D721Med (cell line): ENCODE measurements around the gene LHFPL2.
"Not testable (repeated sequence)": the region's sequence is repeated elsewhere in the genome, so short reads cannot be mapped to it uniquely, and the experiment has no call there.

Experiments used
- DNase-seq: peaks from one replicate; pipeline ENCODE4 v3.0.0; 2011; ENCODE audit warnings: low spot score; ENCODE audit not compliant: insufficient read length
- FAIRE-seq: peaks from 2 replicates; lab custom pipeline; 2011; peaks lifted over from hg19 to GRCh38; lab: Jason Lieb, UNC
- TF ChIP-seq, protein P1 (sequence below): IDR thresholded peaks from 2 replicates; pipeline ENCODE4 v1.5.1; 2012; ENCODE audit warnings: mild to moderate bottlenecking, control low read depth; ENCODE audit not compliant: insufficient read depth; ENCODE audit errors: missing control alignments

Gene LHFPL2

DNA sequence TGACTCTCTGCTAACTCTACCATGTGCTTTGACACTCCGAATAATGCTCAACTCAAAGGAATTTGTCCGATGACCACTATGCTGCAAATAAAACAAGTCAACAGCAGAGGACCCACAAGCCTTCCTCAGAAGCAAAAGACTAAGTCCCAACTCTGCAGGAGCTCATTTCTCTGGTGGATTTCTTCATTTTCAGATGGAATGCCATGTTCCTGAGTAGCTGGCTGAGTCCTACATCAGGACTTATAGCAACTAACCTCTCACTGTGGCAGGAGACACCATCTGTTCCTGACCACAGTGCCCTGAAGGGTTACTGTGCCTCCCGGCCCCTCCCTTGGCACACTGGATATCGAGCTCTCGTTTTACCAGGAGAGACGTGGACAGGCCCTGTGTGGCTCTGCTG is 20.8 kb downstream of the LHFPL2 start:
- no peak for DNase-seq
- FAIRE-seq, result no peak
- TF ChIP-seq, protein P1, sequence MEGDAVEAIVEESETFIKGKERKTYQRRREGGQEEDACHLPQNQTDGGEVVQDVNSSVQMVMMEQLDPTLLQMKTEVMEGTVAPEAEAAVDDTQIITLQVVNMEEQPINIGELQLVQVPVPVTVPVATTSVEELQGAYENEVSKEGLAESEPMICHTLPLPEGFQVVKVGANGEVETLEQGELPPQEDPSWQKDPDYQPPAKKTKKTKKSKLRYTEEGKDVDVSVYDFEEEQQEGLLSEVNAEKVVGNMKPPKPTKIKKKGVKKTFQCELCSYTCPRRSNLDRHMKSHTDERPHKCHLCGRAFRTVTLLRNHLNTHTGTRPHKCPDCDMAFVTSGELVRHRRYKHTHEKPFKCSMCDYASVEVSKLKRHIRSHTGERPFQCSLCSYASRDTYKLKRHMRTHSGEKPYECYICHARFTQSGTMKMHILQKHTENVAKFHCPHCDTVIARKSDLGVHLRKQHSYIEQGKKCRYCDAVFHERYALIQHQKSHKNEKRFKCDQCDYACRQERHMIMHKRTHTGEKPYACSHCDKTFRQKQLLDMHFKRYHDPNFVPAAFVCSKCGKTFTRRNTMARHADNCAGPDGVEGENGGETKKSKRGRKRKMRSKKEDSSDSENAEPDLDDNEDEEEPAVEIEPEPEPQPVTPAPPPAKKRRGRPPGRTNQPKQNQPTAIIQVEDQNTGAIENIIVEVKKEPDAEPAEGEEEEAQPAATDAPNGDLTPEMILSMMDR, result no peak

DNA sequence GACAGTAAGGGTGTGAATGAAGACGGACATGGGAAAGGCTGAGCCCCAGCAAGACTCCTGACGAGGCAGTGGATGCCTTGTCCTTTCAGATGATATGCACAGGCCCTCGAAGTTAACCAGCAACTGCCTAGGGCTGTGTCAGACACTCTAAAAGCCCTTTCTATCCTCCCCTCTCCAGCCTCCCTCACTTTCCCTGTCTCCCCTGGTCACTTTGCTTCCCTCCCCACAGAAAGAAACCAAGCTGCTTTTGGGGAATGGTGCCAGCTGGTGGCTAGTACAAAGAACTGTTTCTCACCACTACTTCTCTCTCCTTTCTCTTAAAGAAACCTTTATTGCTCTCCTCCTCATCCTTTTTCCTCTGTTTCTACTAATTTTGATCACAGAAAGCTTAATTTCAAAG is 21.4 kb downstream of the LHFPL2 start:
- no peak for FAIRE-seq
- TF ChIP-seq, protein P1, result peak; percentile 30
- no peak for DNase-seq

- no peak for FAIRE-seq
These were observed 22.5 kb downstream of the LHFPL2 start for GRCh38 chr5:78626009-78626571.

DNA sequence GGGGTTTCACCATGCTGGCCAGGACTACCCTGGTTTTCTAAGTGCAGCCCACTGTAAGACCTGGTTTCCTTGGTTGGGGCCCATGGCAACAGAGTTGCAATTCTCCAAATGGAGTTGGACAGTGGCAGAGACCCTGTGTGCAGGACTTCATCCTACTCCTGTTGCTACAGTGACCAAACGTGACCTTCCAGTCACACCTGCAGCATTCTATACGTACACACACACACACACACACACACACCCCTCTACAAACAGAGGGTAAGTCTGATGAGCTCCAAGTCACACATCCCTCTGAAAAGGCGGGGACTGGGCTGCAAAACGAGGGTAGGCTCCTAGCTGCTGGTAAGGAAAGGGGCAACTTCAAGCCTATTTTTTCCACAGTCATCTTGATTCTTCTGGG is 23.6 kb downstream of the LHFPL2 start:
- no peak for FAIRE-seq
- TF ChIP-seq, protein P1, result no peak
- DNase-seq, result no peak

More at GRCh38 chr5:78626009-78626571, 22.5 kb downstream of the LHFPL2 start:
- no peak for DNase-seq
- TF ChIP-seq, protein P1, result no peak

DNA sequence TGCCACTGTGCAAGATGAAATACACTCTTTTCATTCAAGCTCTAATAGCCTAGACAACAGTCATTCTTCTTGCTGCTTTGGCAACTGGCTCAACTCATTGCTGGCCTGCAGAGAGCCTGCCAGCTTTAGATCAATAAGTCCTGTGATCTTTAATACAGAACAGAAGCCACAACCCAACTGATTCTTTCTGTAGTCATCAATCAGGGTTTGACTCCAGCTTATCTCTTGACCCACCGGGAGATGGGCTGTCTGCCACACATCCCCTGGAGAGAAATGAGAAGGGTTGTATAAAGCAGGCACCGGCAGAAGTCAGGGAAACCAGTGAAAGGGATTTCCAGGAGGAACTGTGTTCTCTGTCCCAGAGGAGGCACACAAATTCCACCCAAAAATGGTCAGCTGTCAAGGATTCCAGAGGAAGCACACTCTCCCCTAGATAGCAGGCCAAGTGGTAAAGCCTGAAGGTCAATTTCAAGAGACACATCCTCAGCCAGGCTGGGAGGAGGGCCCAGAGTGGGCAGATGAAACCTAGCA is 24.5 kb downstream of the LHFPL2 start:
- DNase-seq (no peak), FAIRE-seq (no peak)
- TF ChIP-seq, protein P1, result no peak

DNA sequence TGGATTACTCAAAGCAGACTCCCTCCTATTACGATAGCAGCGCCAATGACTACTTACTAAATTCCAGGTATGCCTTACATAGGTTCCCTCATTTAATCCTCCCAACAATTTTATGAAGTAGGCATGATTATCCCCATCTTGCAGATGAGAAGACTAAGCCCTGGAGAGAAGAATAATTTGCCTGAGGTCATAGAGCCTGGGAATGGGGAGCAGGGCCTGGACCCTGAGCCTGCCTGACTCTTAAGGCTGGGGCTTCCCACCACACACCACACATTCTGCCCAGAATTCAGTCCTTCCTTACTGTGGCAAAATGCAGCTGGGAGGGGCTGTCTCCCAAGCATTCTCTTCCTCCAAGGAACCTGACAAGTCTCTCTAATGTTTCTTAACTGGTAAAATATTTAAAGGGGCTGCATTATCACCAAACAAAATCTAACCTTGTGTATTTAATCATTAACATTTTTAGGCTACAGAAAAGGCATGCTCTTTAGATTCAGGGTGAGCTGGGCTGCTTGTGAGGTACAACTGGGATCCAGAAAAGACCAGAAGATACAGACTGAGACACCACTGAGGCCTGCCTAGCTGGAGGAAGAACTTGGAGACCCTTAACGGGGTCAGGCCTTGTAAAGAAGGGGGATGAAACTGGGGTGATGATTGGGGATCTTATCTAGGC is 26.1 kb downstream of the LHFPL2 start:
- FAIRE-seq (no peak), DNase-seq (no peak)
- TF ChIP-seq, protein P1, result no peak

DNA sequence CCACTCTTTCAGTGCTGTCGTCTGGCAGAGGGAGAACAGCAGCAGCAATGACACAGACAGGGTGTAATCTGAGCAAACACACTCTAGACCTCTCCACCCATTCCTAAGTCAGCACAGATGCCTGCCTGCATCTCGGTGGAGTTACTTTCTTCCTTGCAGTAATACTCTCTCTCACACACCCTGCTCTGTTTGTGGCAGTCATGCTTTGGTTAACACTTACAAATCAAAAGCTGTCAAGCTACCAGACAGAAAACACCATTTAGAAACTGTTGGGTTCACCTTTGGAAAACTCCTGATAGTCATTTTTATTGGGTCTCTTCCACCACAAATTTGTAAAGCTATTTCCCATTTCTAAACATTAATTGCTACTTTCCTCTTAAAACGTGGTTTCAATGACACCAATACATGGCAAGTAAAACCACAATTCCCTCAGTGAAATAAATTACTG is 27.3 kb downstream of the LHFPL2 start:
- FAIRE-seq, result no peak
- TF ChIP-seq, protein P1, result no peak

GRCh38 chr5:78620119-78620518 is 28.5 kb downstream of the LHFPL2 start:
- FAIRE-seq, DNase-seq: not testable (repeated sequence)

More for the DNA sequence above, 27.3 kb downstream of the LHFPL2 start:
- DNase-seq, result no peak
